GM19099 (cell line): ENCODE measurements around the gene ZNF689.

Source experiments
- POLR2A ChIP-seq: IDR thresholded peaks from 3 replicates; pipeline ENCODE4 v1.6.1; 2011; ENCODE audit warnings: low read depth; ENCODE audit not compliant: insufficient read length; ENCODE audit errors: extremely low read depth

Gene ZNF689

GRCh38 chr16:30609926-30610839 lies at the start of gene ZNF689:
ZNF689 (minus strand) TSS chr16:30610389; CDS start chr16:30610041, 348 bp downstream.
- peak; percentile 81 for TF ChIP-seq POLR2A

- TF ChIP-seq POLR2A, result peak; percentile 56
These were observed 48.7 kb upstream of the ZNF689 start for GRCh38 chr16:30658731-30659506.

GRCh38 chr16:30657866-30658730 lies 47.9 kb upstream of the ZNF689 start, which contains the start of gene FBRS:
FBRS (plus strand) TSS chr16:30658431; CDS start chr16:30659519, 1,088 bp downstream.
- peak; percentile 78 for TF ChIP-seq POLR2A

DNA sequence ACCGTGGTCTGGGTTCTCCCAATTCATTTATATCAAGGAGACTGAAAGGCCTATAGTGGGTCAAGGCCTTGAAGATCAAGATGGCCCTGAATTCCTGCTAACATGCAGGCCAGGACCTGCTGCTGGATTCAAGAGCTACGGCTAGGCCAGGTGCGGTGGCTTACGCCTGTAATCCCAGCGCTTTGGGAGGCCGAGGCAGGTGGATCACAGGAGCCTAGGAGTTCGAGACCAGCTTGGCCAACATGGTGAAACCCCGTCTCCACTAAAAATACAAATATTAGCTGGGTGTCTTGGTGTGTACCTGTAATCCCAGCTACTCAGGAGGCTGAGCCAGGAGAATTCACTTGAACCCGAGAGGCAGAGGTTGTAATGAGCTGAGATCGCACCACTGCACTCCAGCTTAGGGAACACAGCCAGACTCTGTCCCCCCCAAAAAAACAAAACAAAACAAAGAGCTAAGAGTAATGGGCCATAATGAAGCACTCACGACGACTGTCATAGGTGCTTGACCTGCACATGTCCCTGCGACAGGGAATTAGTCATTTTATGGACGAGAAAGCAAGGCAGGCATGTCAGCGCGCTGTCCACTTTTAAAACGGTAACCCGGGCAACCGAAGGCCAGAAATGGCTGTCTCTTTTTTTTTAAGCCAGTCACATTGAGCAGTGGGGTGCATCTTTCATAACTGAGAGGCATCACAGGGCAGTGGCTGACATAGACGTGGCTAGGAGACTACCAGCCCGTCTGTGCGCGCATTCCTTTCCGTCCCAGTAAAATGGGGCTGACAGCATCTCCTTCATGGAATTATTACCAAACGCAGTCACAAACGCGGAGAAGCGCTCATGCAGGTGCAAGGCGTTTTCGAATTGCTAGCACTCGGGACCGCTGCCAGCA lies 47.0 kb upstream of the ZNF689 start:
- TF ChIP-seq POLR2A, result no peak

- no peak for TF ChIP-seq POLR2A
These were observed 46.2 kb upstream of the ZNF689 start for GRCh38 chr16:30656388-30656787.

DNA sequence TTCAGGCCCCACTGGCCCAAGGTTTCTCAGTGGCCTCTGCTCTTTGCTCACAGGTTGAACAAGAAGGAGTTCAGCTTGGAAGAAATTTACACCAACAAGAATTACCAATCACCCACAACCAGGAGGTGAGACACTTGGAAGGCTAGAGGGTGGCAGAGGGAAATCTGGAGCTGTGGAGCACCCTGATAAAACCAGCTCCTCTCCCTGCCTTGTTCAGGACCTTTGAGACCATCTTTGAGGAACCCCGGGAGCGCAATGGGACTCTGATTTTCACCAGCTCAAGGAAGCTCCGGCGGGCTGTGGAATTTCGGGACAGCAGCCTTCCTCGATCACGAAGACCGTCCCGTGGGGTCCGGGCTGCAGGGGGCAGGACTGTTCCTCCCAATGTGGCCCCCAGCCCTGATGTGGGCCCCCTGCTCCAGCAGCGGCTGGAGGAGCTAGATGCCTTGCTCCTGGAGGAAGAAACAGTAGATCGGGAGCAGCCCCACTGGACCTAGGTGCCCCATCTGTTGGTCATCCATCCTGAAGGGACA lies 45.7 kb upstream of the ZNF689 start:
- no peak for TF ChIP-seq POLR2A

DNA sequence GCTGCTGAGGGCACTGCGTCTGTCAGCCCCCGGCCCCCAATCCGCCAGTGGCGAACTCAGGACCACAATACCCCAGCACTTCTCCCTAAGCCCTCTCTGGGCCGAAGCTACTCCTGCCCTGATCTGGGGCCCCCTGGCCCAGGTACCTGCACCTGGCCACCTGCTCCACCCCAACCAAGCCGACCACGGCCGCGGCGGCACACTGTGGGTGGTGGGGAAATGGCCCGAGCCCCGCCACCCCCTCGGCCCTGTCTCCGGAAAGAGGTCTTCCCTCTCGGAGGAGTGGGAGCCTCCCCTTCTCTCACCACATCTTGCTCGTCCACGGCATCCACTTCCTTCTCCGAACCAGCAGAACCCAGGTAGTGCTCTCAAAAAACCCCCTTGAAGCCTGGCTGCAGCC lies 44.7 kb upstream of the ZNF689 start:
- no peak for TF ChIP-seq POLR2A

DNA sequence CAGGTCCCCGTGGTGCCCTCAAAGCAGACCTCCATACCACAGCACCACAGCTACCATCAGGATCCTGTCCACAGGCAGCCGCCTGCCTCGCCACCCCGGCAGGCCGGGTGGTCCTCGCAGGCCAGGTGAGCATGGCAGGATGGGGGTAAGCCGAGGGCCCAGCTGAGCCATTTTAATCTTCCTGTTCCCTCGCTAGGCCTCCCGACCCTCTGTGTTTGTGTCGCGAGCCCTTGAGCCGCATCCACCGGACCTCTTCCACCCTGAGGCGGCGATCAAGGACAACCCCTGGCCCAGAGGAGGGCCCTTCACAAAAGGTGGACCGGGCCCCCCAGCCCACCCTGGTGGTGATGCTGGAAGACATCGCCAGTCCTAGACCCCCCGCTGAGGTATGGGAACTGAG lies 42.5 kb upstream of the ZNF689 start:
- no peak for TF ChIP-seq POLR2A

DNA sequence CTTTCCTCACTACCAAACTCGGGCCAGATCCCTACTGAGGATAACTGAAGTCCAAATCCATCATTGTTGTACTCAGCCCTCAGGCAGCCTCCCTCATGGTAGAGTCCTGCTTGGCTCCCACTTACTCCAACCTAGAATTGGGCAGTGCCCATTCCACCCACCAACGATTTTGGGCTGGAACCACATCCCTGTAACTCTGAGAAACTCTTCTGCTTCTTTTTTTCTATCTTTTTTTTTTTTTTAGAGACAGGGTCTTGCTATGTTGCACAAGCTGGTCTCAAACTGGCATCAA lies 41.8 kb upstream of the ZNF689 start:
- no peak for TF ChIP-seq POLR2A

DNA sequence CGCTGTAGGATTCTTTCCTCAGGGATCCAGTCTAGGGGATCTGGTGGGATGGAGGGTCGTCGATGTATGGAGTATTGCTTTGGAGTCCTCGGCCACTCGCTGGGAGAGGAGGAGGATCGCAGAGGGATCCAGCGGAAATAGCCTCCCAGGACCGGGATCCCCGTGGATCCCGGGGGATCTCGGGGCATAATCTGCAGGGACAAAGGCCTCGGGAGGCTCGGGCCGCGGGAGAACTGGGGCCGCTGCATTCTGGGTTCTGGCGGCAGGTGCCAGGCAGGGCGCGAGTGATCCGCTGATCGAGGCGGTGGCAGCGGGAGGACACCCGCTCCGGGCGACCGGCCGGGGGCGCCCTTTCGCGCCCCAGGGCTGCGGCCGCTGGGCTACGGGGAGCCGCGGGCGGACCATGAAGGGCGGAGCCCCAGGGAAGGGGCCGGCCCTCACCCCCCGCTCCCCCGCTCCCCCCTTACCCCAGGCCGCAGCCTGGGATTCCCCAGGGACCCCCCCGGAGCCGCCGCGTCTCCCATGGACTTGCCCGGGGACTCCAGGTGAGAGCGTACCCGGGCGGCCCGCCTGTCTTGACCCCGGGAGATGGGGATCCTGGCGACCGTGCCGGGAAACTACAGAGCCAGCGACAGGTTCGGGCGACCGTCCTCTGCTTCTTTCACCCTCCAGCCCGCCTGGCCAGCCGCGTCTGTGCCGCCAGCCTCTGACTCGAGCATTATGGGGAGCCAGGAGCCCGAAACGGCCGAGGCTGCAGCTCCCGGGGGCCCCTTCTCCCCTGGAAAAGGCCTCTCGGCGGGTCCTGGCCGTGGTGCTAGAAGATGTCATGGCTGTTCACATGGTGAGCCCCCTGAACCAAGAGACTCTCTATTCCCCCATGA lies 41.2 kb upstream of the ZNF689 start:
- TF ChIP-seq POLR2A, result peak; percentile 42

- peak; percentile 52 for TF ChIP-seq POLR2A
These were observed 40.4 kb upstream of the ZNF689 start, which contains the start of gene PRR14 for GRCh38 chr16:30650369-30651123. PRR14 (plus strand) TSS chr16:30650960; CDS start chr16:30651646, 686 bp downstream.
